CD4-positive, alpha-beta memory T cell (primary cell): ENCODE data around the gene PRRT2. TPM values are rescaled to one million over a fixed set of nuclear protein-coding genes. Genes with fewer than 3 reads are reported as not detected.
"Not testable (repeated sequence)": the region's sequence is repeated elsewhere in the genome, so short reads cannot be mapped to it uniquely, and the experiment has no call there.

Source experiments
- CTCF ChIA-PET: fragments of 350-600 bp; sonication (Branson Sonifier 250); formaldehyde crosslinking; loops from one replicate; lab custom pipeline; 2021; ENCODE audit warnings: inconsistent platforms; ENCODE audit not compliant: partially characterized antibody; lab: Charles Lee
- POLR2A ChIA-PET: fragments of 350-600 bp; sonication (Branson Sonifier 250); formaldehyde crosslinking; loops from one replicate; lab custom pipeline; 2021; ENCODE audit not compliant: partially characterized antibody; lab: Charles Lee
- DNase-seq, 5 donors: peaks; one replicate each; pipeline versions ENCODE4 v3.0.0 to v3.0.0-alpha.2; 2020 to 2022; ENCODE audit warnings: mixed read lengths in 1 of 5
- H3K27ac ChIP-seq: one replicate; pipeline ENCODE4 v1.7.0; 2013; ENCODE audit warnings: low read depth, low read length
- H3K27me3 ChIP-seq: 2 replicates; pipeline ENCODE4 v1.7.0; 2013; ENCODE audit warnings: mild to moderate bottlenecking, low read length, moderate library complexity; ENCODE audit not compliant: insufficient read depth
- H3K36me3 ChIP-seq: 2 replicates; pipeline ENCODE4 v1.7.0; 2013; ENCODE audit warnings: mild to moderate bottlenecking, low read length, moderate library complexity; ENCODE audit not compliant: insufficient read depth
- H3K4me1 ChIP-seq: 2 replicates; pipeline ENCODE4 v1.7.0; 2013; ENCODE audit warnings: mild to moderate bottlenecking, low read length, moderate library complexity; ENCODE audit not compliant: insufficient read depth
- H3K4me3 ChIP-seq, 2 donors: one replicate each; pipeline ENCODE4 v1.7.0; 2013; ENCODE audit warnings: low read length in 2 of 2, mild to moderate bottlenecking in 1 of 2
- H3K9me3 ChIP-seq, 2 donors: one replicate each; pipeline ENCODE4 v1.7.0; 2013; ENCODE audit warnings: low read length in 2 of 2, control low read depth in 1 of 2; ENCODE audit not compliant: control insufficient read depth in 1 of 2
- H3K27ac Mint-ChIP-seq, 7 donors: one replicate each; pipeline ENCODE4 v1.8.0; 2020 to 2021; ENCODE audit warnings: mixed read lengths in 7 of 7, mild to moderate bottlenecking in 6 of 7, inconsistent platforms in 3 of 7, moderate library complexity in 3 of 7
- H3K27me3 Mint-ChIP-seq, 2 donors: one replicate each; pipeline ENCODE4 v1.8.0; 2020 to 2021; ENCODE audit warnings: mixed read lengths in 2 of 2
- H3K36me3 Mint-ChIP-seq, 2 donors: one replicate each; pipeline ENCODE4 v1.8.0; 2020 to 2021; ENCODE audit warnings: mixed read lengths in 2 of 2, inconsistent platforms in 1 of 2, mild to moderate bottlenecking in 1 of 2
- H3K4me1 Mint-ChIP-seq, 4 donors: one replicate each; pipeline ENCODE4 v1.8.0; 2020 to 2021; ENCODE audit warnings: mixed read lengths in 4 of 4, mild to moderate bottlenecking in 1 of 4
- H3K4me3 Mint-ChIP-seq, 8 donors: one replicate each; pipeline ENCODE4 v1.8.0; 2020 to 2021; ENCODE audit warnings: mixed read lengths in 8 of 8, mild to moderate bottlenecking in 7 of 8, moderate library complexity in 6 of 8, inconsistent platforms in 3 of 8
- H3K9me3 Mint-ChIP-seq, 8 donors: one replicate each; pipeline ENCODE4 v1.8.0; 2020 to 2021; ENCODE audit warnings: mixed read lengths in 8 of 8, mild to moderate bottlenecking in 5 of 8, inconsistent platforms in 3 of 8, moderate library complexity in 1 of 8
- intact Hi-C: fragments of 100-400 bp; cut with micrococcal nuclease; formaldehyde crosslinking; loops from one replicate; pipeline ENCODE4 v1.15.1; 2023
- polyA plus RNA-seq, 2 donors: library from polyadenylated mRNA; unstranded; fragments of 300-500 nt; fragmentation: Illumina TruSeq; gene quantifications; one replicate each; pipeline ENCODE4 v1.2.3, GENCODE V29; 2021
- total RNA-seq, 2 experiments: library from RNA; stranded (reverse); gene quantifications; one replicate each; pipeline ENCODE4 v1.2.3, GENCODE V29; 2021

PRRT2 gene
- total and polyA plus RNA-seq, 4 experiments from 2014 or later, result 0.20 to 6.9 (median 3.3) TPM

- CTCF ChIA-PET, result no interaction called here
- H3K27me3 ChIP-seq, result no peaks in the 10 kb centered on the region
- no peaks in the 10 kb centered on the region for H3K9me3 Mint-ChIP-seq
Observed at GRCh38 chr16:29770250-29770929, 41.6 kb upstream of the PRRT2 start.

GRCh38 chr16:29772330-29772729 is 39.7 kb upstream of the PRRT2 start:
- peak overlapping the region in 1 of 7 donors; percentile 57 for H3K27ac Mint-ChIP-seq
- intact Hi-C loops, result not testable (repeated sequence)

More at GRCh38 chr16:29770250-29770929, 41.6 kb upstream of the PRRT2 start:
- no peaks in the 10 kb centered on the region for H3K27me3 Mint-ChIP-seq
- H3K4me3 Mint-ChIP-seq, result peak overlapping the region in 1 of 8 donors; percentile 17
- POLR2A ChIA-PET, result interaction anchor here (1.0 to 1.8 kb wide), 3 partner anchors 20 to 38 kb away, joined by 3 to 7 read pairs (median 5); partner anchors contain the start of gene KIF22
- Histone ChIP-seq H3K36me3 (no peaks in the 10 kb centered on the region), H3K4me1 (no peaks in the 10 kb centered on the region), H3K9me3 (no peaks in the 10 kb centered on the region), H3K27ac (no peak overlapping the region), H3K4me3 (no peak overlapping the region)
- H3K27ac Mint-ChIP-seq, result peak overlapping the region in 3 of 7 donors; percentile 4 to 51 (median 30)
- H3K36me3 Mint-ChIP-seq, result no peaks in the 10 kb centered on the region
- peaks cover 0 to 8% (median 2%) of the 10 kb centered on the region in 4 donors for H3K4me1 Mint-ChIP-seq
- no peak for DNase-seq
- intact Hi-C loops, result no loop called here

GRCh38 chr16:29774730-29775129 is 37.3 kb upstream of the PRRT2 start:
- intact Hi-C loops, result no loop called here
- no peaks in the 10 kb centered on the region for H3K36me3 ChIP-seq
- H3K4me1 ChIP-seq, result no peaks in the 10 kb centered on the region
- ChIA-PET CTCF (interaction anchor here (0.9 to 2.1 kb wide), 4 partner anchors 10 to 75 kb away, joined by 3 to 7 read pairs (median 4); no protein-coding TSS in a partner anchor), POLR2A (interaction anchor here (1.2 to 2.8 kb wide), 2 partner anchors 29 to 36 kb away, joined by 3 to 8 read pairs; partner anchors contain the start of gene C16orf54)
- no peak overlapping the region for H3K4me3 ChIP-seq
- Mint-ChIP-seq H3K27ac (peak overlapping the region in 1 of 7 donors; percentile 30), H3K9me3 (no peaks in the 10 kb centered on the region), H3K4me1 (peaks cover 0 to 6% (median 2%) of the 10 kb centered on the region in 4 donors), H3K27me3 (no peaks in the 10 kb centered on the region), H3K36me3 (no peaks in the 10 kb centered on the region), H3K4me3 (no peak overlapping the region)
- no peaks in the 10 kb centered on the region for H3K9me3 ChIP-seq
- no peak overlapping the region for H3K27ac ChIP-seq
- no peaks in the 10 kb centered on the region for H3K27me3 ChIP-seq
- DNase-seq, result no peak

More at GRCh38 chr16:29772330-29772729, 39.7 kb upstream of the PRRT2 start:
- not testable (repeated sequence) for H3K4me3 ChIP-seq, H3K36me3 Mint-ChIP-seq, H3K27ac ChIP-seq, DNase-seq, H3K27me3 ChIP-seq, H3K4me1 Mint-ChIP-seq, H3K9me3 Mint-ChIP-seq, H3K36me3 ChIP-seq, H3K4me1 ChIP-seq, H3K9me3 ChIP-seq, H3K27me3 Mint-ChIP-seq
- ChIA-PET CTCF (interaction anchor here (0.8 kb wide), 1 partner anchor 13 kb away, joined by 3 read pairs; no protein-coding TSS in a partner anchor), POLR2A (interaction anchor here (0.6 to 2.8 kb wide), 4 partner anchors 12 to 52 kb away, joined by 3 to 8 read pairs (median 6); partner anchors contain the start of genes C16orf54 and KIF22)
- peak overlapping the region in 1 of 8 donors; percentile 41 for H3K4me3 Mint-ChIP-seq

GRCh38 chr16:29775742-29776408 is 36.1 kb upstream of the PRRT2 start:
- Mint-ChIP-seq H3K27ac (peak overlapping the region in 1 of 7 donors; percentile 62), H3K4me1 (peaks cover 0 to 6% (median 3%) of the 10 kb centered on the region in 4 donors), H3K9me3 (no peaks in the 10 kb centered on the region), H3K36me3 (no peaks in the 10 kb centered on the region), H3K27me3 (no peaks in the 10 kb centered on the region), H3K4me3 (no peak overlapping the region)
- H3K4me1 ChIP-seq, result no peaks in the 10 kb centered on the region
- no peaks in the 10 kb centered on the region for H3K27me3 ChIP-seq
- ChIA-PET CTCF (interaction anchor here (1.1 kb wide), 1 partner anchor 74 kb away, joined by 3 read pairs; no protein-coding TSS in a partner anchor), POLR2A (interaction anchor here (1.2 kb wide), 2 partner anchors 21 to 37 kb away, joined by 3 read pairs; no protein-coding TSS in a partner anchor)
- no peak overlapping the region for H3K27ac ChIP-seq
- intact Hi-C loops, result no loop called here
- H3K9me3 ChIP-seq, result no peaks in the 10 kb centered on the region
- DNase-seq, result no peak
- H3K36me3 ChIP-seq, result no peaks in the 10 kb centered on the region
- H3K4me3 ChIP-seq, result no peak overlapping the region

GRCh38 chr16:29777576-29778350 is 34.2 kb upstream of the PRRT2 start, which contains the start of gene ZG16:
Gene ZG16, plus strand, starts transcription at chr16:29778256. Its CDS starts 1,011 bp downstream, at chr16:29779267.
- intact Hi-C loops, result no loop called here
- CTCF ChIA-PET, result interaction anchor here (0.9 to 1.4 kb wide), 2 partner anchors 8 to 19 kb away, joined by 3 to 4 read pairs; no protein-coding TSS in a partner anchor
- H3K27ac Mint-ChIP-seq, result peak within 1 kb of the TSS in 2 of 7 donors; percentile 11 to 30

GRCh38 chr16:29779474-29779873 is 32.5 kb upstream of the PRRT2 start:
- Mint-ChIP-seq H3K9me3 (peaks cover 0 to 7% (median 0%) of the 10 kb centered on the region in 8 donors), H3K27ac (peak overlapping the region in 1 of 7 donors; percentile 29), H3K4me1 (peaks cover 7 to 15% (median 10%) of the 10 kb centered on the region in 4 donors), H3K36me3 (no peaks in the 10 kb centered on the region), H3K4me3 (no peak overlapping the region), H3K27me3 (no peaks in the 10 kb centered on the region)
- ChIA-PET CTCF (interaction anchor here (1.2 to 1.5 kb wide), 2 partner anchors 11 kb away, joined by 4 to 5 read pairs; partner anchors contain the start of gene KIF22), POLR2A (no interaction called here)
- DNase-seq, result no peak
- Histone ChIP-seq H3K9me3 (no peaks in the 10 kb centered on the region), H3K36me3 (no peaks in the 10 kb centered on the region), H3K4me3 (no peak overlapping the region), H3K27ac (no peak overlapping the region), H3K27me3 (no peaks in the 10 kb centered on the region), H3K4me1 (peaks cover 7% of the 10 kb centered on the region)
- intact Hi-C loops, result no loop called here

More at GRCh38 chr16:29777576-29778350, 34.2 kb upstream of the PRRT2 start, which contains the start of gene ZG16:
- no peak for DNase-seq
- Histone ChIP-seq H3K4me3 (no peak within 1 kb of the TSS), H3K27ac (no peak within 1 kb of the TSS), H3K27me3 (no peaks in the 10 kb centered on the region), H3K4me1 (no peaks in the 10 kb centered on the region), H3K9me3 (no peaks in the 10 kb centered on the region), H3K36me3 (no peaks in the 10 kb centered on the region)
- no peak within 1 kb of the TSS for H3K4me3 Mint-ChIP-seq
- no peaks in the 10 kb centered on the region for H3K36me3 Mint-ChIP-seq
- H3K27me3 Mint-ChIP-seq, result no peaks in the 10 kb centered on the region
- H3K9me3 Mint-ChIP-seq, result no peaks in the 10 kb centered on the region
- POLR2A ChIA-PET, result no interaction called here
- H3K4me1 Mint-ChIP-seq, result peaks cover 0 to 6% (median 4%) of the 10 kb centered on the region in 4 donors
